ENCODE data around the gene NRM. TPM values are rescaled to one million over a fixed set of nuclear protein-coding genes. Genes with fewer than 3 reads are reported as not detected.

NRM gene
- total RNA-seq, 1 donor from 2014 or later, result 9.5 TPM

GRCh38 chr6:30643656-30644055, 47.1 kb downstream of the NRM start:
- H3K27me3 ChIP-seq, result no peaks in the 10 kb centered on the region
- H3K4me1 ChIP-seq, result peaks cover 6% of the 10 kb centered on the region
- peaks cover 31% of the 10 kb centered on the region for H3K36me3 ChIP-seq
- H3K9me3 ChIP-seq, result no peaks in the 10 kb centered on the region
- intact Hi-C loops (cut with DNase I), result no loop called here
- DNase-seq (no peak), ATAC-seq (no peak)
- no peak for TF ChIP-seq CTCF (IDR thresholded peaks at IDR 0.05)
- no peak overlapping the region for H3K4me3 ChIP-seq
- H3K27ac ChIP-seq, result no peak overlapping the region

- TF ChIP-seq CTCF (IDR thresholded peaks at IDR 0.05), result no peak
- intact Hi-C loops (cut with DNase I), result no loop called here
- H3K9me3 ChIP-seq, result no peaks in the 10 kb centered on the region
- H3K27me3 ChIP-seq, result no peaks in the 10 kb centered on the region
- no peak overlapping the region for H3K4me3 ChIP-seq
- DNase-seq (no peak), ATAC-seq (no peak)
- H3K4me1 ChIP-seq, result no peaks in the 10 kb centered on the region
- H3K27ac ChIP-seq, result no peak overlapping the region
- H3K36me3 ChIP-seq, result peaks cover 31% of the 10 kb centered on the region
Observed at GRCh38 chr6:30641048-30641447, 49.7 kb downstream of the NRM start.

GRCh38 chr6:30640481-30640880, 50.3 kb downstream of the NRM start:
- Histone ChIP-seq H3K9me3 (no peaks in the 10 kb centered on the region), H3K27ac (no peak overlapping the region), H3K4me1 (no peaks in the 10 kb centered on the region), H3K27me3 (no peaks in the 10 kb centered on the region), H3K4me3 (no peak overlapping the region), H3K36me3 (peaks cover 31% of the 10 kb centered on the region)
- DNase-seq (no peak), ATAC-seq (no peak)
- TF ChIP-seq CTCF (IDR thresholded peaks at IDR 0.05), result no peak
- intact Hi-C loops (cut with DNase I), result no loop called here

Other genes with a start within 250 kb of the NRM start
- gene HLA-E, start 201.5 kb downstream of the NRM start, total RNA-seq, result 1,028 TPM
- 54.8 TPM for gene GNL1, start 134.5 kb downstream of the NRM start, total RNA-seq
- 6.9 TPM for gene PRR3, start 133.7 kb downstream of the NRM start, total RNA-seq
- gene ABCF1, start 119.5 kb downstream of the NRM start, total RNA-seq, result 42.5 TPM
- gene PPP1R10, start 73.7 kb downstream of the NRM start, total RNA-seq, result 68.3 TPM
- 48.9 TPM for gene MRPS18B, start 73.1 kb downstream of the NRM start, total RNA-seq
- gene ATAT1, start 64.1 kb downstream of the NRM start, total RNA-seq, result 7.8 TPM
- 22.8 TPM for gene C6orf136, start 43.9 kb downstream of the NRM start, total RNA-seq
- 27.4 TPM for gene DHX16, start 18.0 kb downstream of the NRM start, total RNA-seq
- 72.8 TPM for gene PPP1R18, start 4.3 kb downstream of the NRM start, total RNA-seq
- gene MDC1, start 26.3 kb upstream of the NRM start, total RNA-seq, result 32.8 TPM
- 243 TPM for gene TUBB, start 29.4 kb upstream of the NRM start, total RNA-seq
- 175 TPM for gene FLOT1, start 51.7 kb upstream of the NRM start, total RNA-seq
- gene IER3, start 53.6 kb upstream of the NRM start, total RNA-seq, result 35.4 TPM
- gene DDR1, start 193.5 kb upstream of the NRM start, total RNA-seq, result 102 TPM
- 44.6 TPM for gene GTF2H4, start 217.2 kb upstream of the NRM start, total RNA-seq
- gene VARS2, start 223.3 kb upstream of the NRM start, total RNA-seq, result 28.7 TPM
- gene SFTA2, start 241.2 kb upstream of the NRM start, total RNA-seq, result 369 TPM
- 4.6 TPM for gene MUCL3, start 250.0 kb upstream of the NRM start, total RNA-seq

All from upper lobe of right lung (tissue), 1 donor.